ENCODE results near the gene EPS8L3. TPM values are rescaled to one million over a fixed set of nuclear protein-coding genes. Genes with fewer than 3 reads are reported as not detected.
"Not testable (repeated sequence)": the region's sequence is repeated elsewhere in the genome, so short reads cannot be mapped to it uniquely, and the experiment has no call there.

EPS8L3 gene
- total RNA-seq, 2 donors from 2014 or later: not detected

GRCh38 chr1:109771712-109772657, 8.3 kb upstream of the EPS8L3 start:
- ATAC-seq: no peak
- Mint-ChIP-seq H3K27me3 (peaks cover 20% of the 10 kb centered on the region), H3K27ac (peak overlapping the region; percentile 61), H3K4me1 (peaks cover 17% of the 10 kb centered on the region), H3K4me3 (no peak overlapping the region), H3K36me3 (ENCODE audit: low read depth) (peaks cover 5% of the 10 kb centered on the region)
- peak in 1 of 3 donors; percentile 1 for DNase-seq
- H3K9me3 ChIP-seq (ENCODE audit: control insufficient read depth, low read length, poor library complexity, severe bottlenecking): no peaks in the 10 kb centered on the region

- Mint-ChIP-seq H3K4me1 (peaks cover 15% of the 10 kb centered on the region), H3K4me3 (no peak overlapping the region), H3K27me3 (peaks cover 15% of the 10 kb centered on the region), H3K36me3 (ENCODE audit: low read depth) (peaks cover 5% of the 10 kb centered on the region), H3K27ac (no peak overlapping the region)
- ATAC-seq (no peak), DNase-seq (peak in 1 of 3 donors; percentile 5)
- no peaks in the 10 kb centered on the region for H3K9me3 ChIP-seq (ENCODE audit: control insufficient read depth, low read length, poor library complexity, severe bottlenecking)
These were observed 6.8 kb upstream of the EPS8L3 start for GRCh38 chr1:109770331-109771095.

GRCh38 chr1:109769330-109770078, 5.8 kb upstream of the EPS8L3 start:
- no peaks in the 10 kb centered on the region for H3K9me3 ChIP-seq (ENCODE audit: control insufficient read depth, low read length, poor library complexity, severe bottlenecking)
- peaks cover 9% of the 10 kb centered on the region for H3K27me3 Mint-ChIP-seq
- DNase-seq (peak in 2 of 3 donors; percentile 4 to 6), ATAC-seq (no peak)
- peaks cover 15% of the 10 kb centered on the region for H3K4me1 Mint-ChIP-seq
- no peak overlapping the region for H3K27ac Mint-ChIP-seq
- peaks cover 5% of the 10 kb centered on the region for H3K36me3 Mint-ChIP-seq (ENCODE audit: low read depth)
- no peak overlapping the region for H3K4me3 Mint-ChIP-seq

- Mint-ChIP-seq H3K4me1 (peaks cover 15% of the 10 kb centered on the region), H3K27ac (no peak overlapping the region), H3K4me3 (no peak overlapping the region), H3K27me3 (peaks cover 15% of the 10 kb centered on the region), H3K36me3 (ENCODE audit: low read depth) (peaks cover 5% of the 10 kb centered on the region)
- ATAC-seq (no peak), DNase-seq (peak in 1 of 3 donors; percentile 3)
- H3K9me3 ChIP-seq (ENCODE audit: control insufficient read depth, low read length, poor library complexity, severe bottlenecking): no peaks in the 10 kb centered on the region
These were observed 5.1 kb upstream of the EPS8L3 start for GRCh38 chr1:109768820-109769219.

GRCh38 chr1:109768335-109768650, 4.6 kb upstream of the EPS8L3 start:
- ATAC-seq (no peak), DNase-seq (peak in 1 of 3 donors; percentile 1)
- peaks cover 11% of the 10 kb centered on the region for H3K4me1 Mint-ChIP-seq
- peaks cover 15% of the 10 kb centered on the region for H3K27me3 Mint-ChIP-seq
- no peaks in the 10 kb centered on the region for H3K9me3 ChIP-seq (ENCODE audit: control insufficient read depth, low read length, poor library complexity, severe bottlenecking)
- no peak overlapping the region for H3K27ac Mint-ChIP-seq
- peaks cover 5% of the 10 kb centered on the region for H3K36me3 Mint-ChIP-seq (ENCODE audit: low read depth)
- H3K4me3 Mint-ChIP-seq: no peak overlapping the region

GRCh38 chr1:109767637-109768334, 4.1 kb upstream of the EPS8L3 start:
- peaks cover 11% of the 10 kb centered on the region for H3K4me1 Mint-ChIP-seq
- no peaks in the 10 kb centered on the region for H3K9me3 ChIP-seq (ENCODE audit: control insufficient read depth, low read length, poor library complexity, severe bottlenecking)
- no peak for ATAC-seq
- H3K4me3 Mint-ChIP-seq: no peak overlapping the region
- H3K36me3 Mint-ChIP-seq (ENCODE audit: low read depth): peaks cover 5% of the 10 kb centered on the region
- H3K27ac Mint-ChIP-seq: no peak overlapping the region
- peaks cover 15% of the 10 kb centered on the region for H3K27me3 Mint-ChIP-seq
- peak in 1 of 3 donors; percentile 5 for DNase-seq

GRCh38 chr1:109766991-109767636, 3.4 kb upstream of the EPS8L3 start:
- DNase-seq; H3K27ac Mint-ChIP-seq; H3K36me3 Mint-ChIP-seq (ENCODE audit: low read depth); H3K4me3 Mint-ChIP-seq; ATAC-seq; H3K9me3 ChIP-seq (ENCODE audit: control insufficient read depth, low read length, poor library complexity, severe bottlenecking); H3K4me1 Mint-ChIP-seq: not testable (repeated sequence)
- H3K27me3 Mint-ChIP-seq: peaks cover 15% of the 10 kb centered on the region

- Mint-ChIP-seq H3K4me1 (peaks cover 4% of the 10 kb centered on the region), H3K4me3 (no peak overlapping the region), H3K36me3 (ENCODE audit: low read depth) (peaks cover 5% of the 10 kb centered on the region), H3K27ac (no peak overlapping the region), H3K27me3 (peaks cover 15% of the 10 kb centered on the region)
- ATAC-seq: no peak
- no peaks in the 10 kb centered on the region for H3K9me3 ChIP-seq (ENCODE audit: control insufficient read depth, low read length, poor library complexity, severe bottlenecking)
- no peak for DNase-seq
These were observed 2.3 kb upstream of the EPS8L3 start for GRCh38 chr1:109765896-109766615.

GRCh38 chr1:109765483-109765815, 1.7 kb upstream of the EPS8L3 start:
- Mint-ChIP-seq H3K36me3 (ENCODE audit: low read depth) (peaks cover 5% of the 10 kb centered on the region), H3K4me1 (peaks cover 2% of the 10 kb centered on the region), H3K27ac (no peak overlapping the region), H3K27me3 (peaks cover 15% of the 10 kb centered on the region), H3K4me3 (no peak overlapping the region)
- ATAC-seq (no peak), DNase-seq (no peak)
- H3K9me3 ChIP-seq (ENCODE audit: control insufficient read depth, low read length, poor library complexity, severe bottlenecking): no peaks in the 10 kb centered on the region

- DNase-seq (peak in 1 of 3 donors; percentile 6), ATAC-seq (no peak)
- Mint-ChIP-seq H3K4me3 (no peak overlapping the region), H3K27me3 (peaks cover 15% of the 10 kb centered on the region), H3K4me1 (peaks cover 2% of the 10 kb centered on the region), H3K27ac (no peak overlapping the region), H3K36me3 (ENCODE audit: low read depth) (peaks cover 5% of the 10 kb centered on the region)
- no peaks in the 10 kb centered on the region for H3K9me3 ChIP-seq (ENCODE audit: control insufficient read depth, low read length, poor library complexity, severe bottlenecking)
These were observed 1.1 kb upstream of the EPS8L3 start for GRCh38 chr1:109764561-109765482.

All from T-helper 17 cell (primary cell).